AG09309 (cell line): ENCODE measurements around the gene CMTM1.

Source experiments
- DNase-seq: peaks from one replicate; pipeline ENCODE4 v3.0.0-alpha.2; 2010; ENCODE audit warnings: low read depth
- H3K4me3 ChIP-seq: 2 replicates; pipeline ENCODE4 v1.5.1; 2011; ENCODE audit warnings: mild to moderate bottlenecking, low read depth, low read length, moderate library complexity; ENCODE audit not compliant: control insufficient read depth
- CTCF ChIP-seq: IDR thresholded peaks from 2 replicates; pipeline ENCODE4 v1.5.1; 2011; ENCODE audit warnings: mild to moderate bottlenecking, low read depth, low read length, inconsistent platforms; ENCODE audit not compliant: insufficient read depth, control insufficient read depth; ENCODE audit errors: missing control alignments

CMTM1 gene

DNA sequence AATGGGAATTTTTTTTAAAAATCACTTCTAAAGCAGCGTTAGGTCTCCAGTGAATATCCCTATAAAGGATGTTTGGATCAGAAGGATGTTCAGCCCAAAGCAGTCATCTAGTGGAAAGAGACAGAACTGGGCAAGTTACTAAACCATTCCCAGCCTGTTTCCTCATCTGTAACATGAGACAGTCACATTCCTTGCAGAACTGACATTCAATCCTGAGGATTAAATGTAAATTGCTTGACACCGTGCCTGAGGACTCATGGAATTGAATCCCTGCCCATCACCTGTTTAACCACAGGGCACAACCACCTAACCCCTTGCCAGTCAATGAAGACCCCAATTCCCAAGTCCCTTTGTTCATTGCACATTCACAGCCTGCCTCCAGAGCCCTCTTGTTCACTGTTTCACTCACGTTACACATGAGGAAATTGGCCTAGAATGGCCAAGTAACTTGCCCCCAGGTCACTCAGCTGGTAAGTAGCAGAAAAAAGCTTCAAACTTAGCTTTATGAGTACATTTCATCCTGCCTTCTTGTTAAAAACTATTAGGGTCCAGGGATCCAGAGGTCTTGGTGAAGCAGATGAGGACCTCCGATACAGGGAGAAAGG lies 14.5 kb downstream of the CMTM1 start:
- TF ChIP-seq CTCF, result peak; percentile 42
- no peak overlapping the region for H3K4me3 ChIP-seq
- DNase-seq, result peak; percentile 57

GRCh38 chr16:66581246-66581952 lies 15.2 kb downstream of the CMTM1 start:
- DNase-seq, result no peak
- TF ChIP-seq CTCF, result no peak
- H3K4me3 ChIP-seq, result no peak overlapping the region

GRCh38 chr16:66585481-66586239 lies 19.4 kb downstream of the CMTM1 start:
- no peak for DNase-seq
- no peak for TF ChIP-seq CTCF
- H3K4me3 ChIP-seq, result no peak overlapping the region

DNA sequence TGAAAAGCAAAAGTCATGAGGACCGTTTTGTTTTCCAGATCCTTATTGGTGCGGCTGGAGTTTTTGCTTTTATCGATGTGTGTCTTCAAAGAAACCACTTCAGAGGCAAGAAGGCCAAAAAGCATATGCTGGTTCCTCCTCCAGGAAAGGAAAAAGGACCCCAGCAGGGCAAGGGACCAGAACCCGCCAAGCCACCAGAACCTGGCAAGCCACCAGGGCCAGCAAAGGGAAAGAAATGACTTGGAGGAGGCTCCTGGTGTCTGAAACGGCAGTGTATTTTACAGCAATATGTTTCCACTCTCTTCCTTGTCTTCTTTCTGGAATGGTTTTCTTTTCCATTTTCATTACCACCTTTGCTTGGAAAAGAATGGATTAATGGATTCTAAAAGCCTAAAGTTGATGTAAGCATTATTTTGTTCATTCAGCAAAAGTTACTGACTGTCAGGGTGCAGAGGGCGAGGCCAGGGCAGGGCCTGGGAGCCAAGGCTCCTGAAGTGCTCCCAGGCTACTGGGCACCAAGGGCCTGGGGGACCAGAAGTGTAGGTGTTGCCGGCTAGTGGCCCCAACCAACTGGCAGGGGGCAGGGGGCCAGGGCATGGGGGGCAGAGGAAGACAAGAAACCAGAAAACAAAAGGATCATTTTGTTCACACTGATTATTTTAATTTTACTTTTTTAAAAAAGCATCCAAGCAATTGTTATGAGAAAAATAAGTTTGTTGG lies 21.8 kb downstream of the CMTM1 start:
- no peak for DNase-seq
- no peak overlapping the region for H3K4me3 ChIP-seq
- no peak for TF ChIP-seq CTCF

DNA sequence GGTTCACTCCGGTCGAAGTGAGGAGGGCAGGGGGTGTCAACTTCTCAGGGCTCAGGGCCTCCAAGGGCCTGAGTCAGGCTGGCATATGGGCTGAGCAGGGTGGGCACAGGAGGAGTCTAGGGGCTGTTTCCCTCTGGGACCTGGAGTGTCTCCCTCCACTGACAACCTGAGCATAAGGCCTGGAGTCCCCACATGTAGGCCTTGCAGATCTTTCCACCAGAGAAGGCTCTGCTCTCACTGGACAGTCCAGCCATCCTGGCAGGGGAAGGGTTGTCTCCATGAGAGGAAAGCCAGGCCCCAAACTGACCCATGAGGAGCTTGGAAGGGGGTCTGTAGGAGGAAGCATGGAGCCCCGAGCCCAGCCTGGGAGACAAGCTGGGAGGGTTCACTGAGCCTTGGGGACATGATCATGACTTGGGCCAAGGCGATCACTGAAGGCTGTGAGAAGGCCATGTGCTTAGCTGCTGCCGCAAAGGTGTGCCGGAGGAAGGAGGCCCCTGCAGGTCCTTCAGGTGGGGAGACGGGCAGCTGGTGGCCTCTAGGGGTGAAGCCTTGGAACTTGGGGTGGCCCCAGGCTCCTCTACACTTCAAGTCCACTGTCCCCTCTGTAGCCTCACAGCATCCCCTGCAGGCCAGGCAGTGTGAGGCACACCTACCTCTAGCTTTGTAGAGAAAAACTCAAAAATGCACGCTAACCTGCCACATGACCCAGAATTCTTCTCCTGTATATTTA lies 22.9 kb downstream of the CMTM1 start:
- no peak overlapping the region for H3K4me3 ChIP-seq
- DNase-seq, result no peak
- peak; percentile 75 for TF ChIP-seq CTCF

DNA sequence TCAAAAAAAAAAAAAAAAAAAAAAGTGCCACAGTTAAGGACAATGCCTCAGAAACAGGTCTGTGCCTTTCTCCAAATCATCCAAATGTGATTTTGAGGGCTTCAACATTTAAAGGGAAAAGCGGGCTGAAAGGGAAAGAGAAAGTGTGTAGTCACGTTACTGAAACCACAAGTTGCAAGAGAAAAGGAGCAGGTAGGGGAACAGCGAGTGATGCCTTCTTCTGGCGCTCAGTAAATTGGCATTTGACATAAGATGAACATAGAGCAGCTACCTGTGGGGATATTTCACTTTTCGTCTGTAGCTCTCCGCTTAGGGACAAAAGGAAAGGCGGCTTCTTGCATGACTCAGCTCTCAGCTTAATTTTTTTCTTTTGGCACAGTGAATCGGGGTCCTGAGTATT lies 24.1 kb downstream of the CMTM1 start:
- no peak for DNase-seq
- no peak overlapping the region for H3K4me3 ChIP-seq
- TF ChIP-seq CTCF, result no peak
